GM12874 (cell line): ENCODE measurements around the gene NELFB.

Experiments used
- TF ChIP-seq, protein P1 (sequence below): IDR thresholded peaks from 2 replicates; pipeline ENCODE4 v1.5.1; 2011; ENCODE audit warnings: low read depth, mild to moderate bottlenecking, control low read depth, low read length, moderate library complexity; ENCODE audit not compliant: insufficient read depth

Gene NELFB

DNA sequence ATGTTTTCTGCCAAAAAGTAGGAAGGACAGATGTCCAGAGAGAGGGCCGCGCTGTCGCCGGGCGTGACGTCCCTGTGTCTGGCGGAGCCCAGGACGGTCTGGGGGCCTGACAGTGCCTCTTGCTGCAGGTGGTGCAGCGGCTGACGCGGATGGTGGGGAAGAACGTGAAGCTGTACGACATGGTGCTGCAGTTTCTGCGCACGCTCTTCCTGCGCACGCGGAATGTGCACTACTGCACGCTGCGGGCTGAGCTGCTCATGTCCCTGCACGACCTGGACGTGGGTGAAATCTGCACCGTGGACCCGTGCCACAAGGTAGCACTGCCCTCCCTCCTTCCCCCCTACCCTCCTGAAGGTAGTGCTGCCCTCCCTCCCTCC, 7.8 kb downstream of the NELFB start:
- TF ChIP-seq, protein P1, sequence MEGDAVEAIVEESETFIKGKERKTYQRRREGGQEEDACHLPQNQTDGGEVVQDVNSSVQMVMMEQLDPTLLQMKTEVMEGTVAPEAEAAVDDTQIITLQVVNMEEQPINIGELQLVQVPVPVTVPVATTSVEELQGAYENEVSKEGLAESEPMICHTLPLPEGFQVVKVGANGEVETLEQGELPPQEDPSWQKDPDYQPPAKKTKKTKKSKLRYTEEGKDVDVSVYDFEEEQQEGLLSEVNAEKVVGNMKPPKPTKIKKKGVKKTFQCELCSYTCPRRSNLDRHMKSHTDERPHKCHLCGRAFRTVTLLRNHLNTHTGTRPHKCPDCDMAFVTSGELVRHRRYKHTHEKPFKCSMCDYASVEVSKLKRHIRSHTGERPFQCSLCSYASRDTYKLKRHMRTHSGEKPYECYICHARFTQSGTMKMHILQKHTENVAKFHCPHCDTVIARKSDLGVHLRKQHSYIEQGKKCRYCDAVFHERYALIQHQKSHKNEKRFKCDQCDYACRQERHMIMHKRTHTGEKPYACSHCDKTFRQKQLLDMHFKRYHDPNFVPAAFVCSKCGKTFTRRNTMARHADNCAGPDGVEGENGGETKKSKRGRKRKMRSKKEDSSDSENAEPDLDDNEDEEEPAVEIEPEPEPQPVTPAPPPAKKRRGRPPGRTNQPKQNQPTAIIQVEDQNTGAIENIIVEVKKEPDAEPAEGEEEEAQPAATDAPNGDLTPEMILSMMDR: no peak

DNA sequence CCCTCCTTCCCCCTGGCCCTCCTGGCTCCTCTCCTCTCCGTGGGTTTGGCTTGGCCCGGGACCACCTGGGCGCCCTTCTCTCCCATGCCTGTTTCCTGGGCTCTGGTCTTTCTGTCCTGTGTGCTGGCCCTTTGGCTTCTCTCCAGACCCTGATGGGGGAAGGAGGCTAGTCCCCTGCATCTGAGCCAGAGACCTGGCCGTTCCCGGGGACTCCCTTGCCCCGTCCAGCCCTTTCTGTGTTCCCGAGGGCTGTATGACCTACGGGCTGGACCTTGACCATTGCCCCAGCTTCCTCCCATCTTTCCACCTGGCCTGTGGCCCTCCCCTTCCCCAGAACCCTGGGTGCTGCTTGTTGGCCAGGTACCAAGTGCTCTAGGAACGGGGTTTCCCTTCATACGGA, 8.4 kb downstream of the NELFB start:
- TF ChIP-seq, protein P1: no peak

DNA sequence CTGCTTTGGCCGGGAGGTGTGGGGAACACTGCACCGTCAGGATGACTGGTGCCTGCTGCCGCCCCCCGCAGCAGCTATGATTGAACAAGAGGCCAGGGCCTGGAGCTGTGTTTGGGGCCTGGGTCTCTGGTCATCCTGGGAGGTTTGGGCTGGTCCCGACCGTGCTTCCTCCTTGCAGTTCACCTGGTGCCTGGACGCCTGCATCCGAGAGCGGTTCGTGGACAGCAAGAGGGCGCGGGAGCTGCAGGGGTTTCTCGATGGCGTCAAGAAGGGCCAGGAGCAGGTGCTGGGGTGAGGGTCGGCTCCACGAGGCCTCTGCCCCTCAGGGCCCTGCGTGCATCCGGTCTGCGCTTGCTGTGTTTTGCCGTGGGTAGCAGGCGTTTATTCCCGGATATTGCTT, 8.9 kb downstream of the NELFB start:
- TF ChIP-seq, protein P1: no peak

DNA sequence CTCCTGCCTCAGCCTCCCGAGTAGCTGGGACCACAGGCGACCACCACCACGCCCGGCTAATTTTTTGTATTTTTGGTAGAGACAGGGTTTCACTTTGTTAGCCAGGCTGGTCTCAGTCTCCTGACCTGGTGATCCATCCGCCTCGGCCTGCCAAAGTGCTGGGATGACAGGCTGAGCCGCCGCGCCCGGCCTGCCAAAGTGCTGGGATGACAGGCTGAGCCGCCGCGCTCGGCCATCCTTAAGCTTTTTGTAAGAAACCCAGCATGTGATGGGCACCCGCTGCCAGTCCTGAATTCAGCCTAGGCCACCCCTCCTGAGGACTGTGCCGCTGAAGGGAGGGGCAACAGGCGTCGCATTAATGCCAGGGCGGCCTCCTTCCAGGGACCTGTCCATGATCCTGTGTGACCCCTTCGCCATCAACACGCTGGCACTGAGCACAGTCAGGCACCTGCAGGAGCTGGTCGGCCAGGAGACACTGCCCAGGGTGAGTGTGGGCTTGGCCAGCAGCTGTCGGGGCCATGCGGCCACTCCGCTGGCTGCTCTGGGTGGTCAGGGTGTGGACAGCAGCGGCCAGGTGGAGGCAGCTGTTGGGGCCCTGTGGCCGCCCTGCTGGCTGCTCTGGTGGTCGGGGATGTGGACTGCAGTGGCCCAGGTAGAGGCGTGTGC, 10.5 kb downstream of the NELFB start:
- TF ChIP-seq, protein P1: no peak

DNA sequence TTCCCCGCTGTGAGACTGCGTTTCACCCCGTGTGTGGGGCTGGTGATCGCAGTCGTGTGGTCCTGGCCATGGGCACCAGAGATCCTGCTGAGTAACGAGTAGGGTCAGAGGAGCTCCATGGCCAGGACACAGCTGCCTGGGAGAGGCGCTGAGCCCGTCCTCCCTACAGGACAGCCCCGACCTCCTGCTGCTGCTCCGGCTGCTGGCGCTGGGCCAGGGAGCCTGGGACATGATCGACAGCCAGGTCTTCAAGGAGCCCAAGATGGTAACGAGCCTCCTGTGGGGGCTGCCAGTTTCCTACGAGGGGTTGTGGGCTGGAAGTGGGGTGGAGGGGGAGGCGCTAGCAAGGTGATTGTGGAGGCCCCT, 11.0 kb downstream of the NELFB start:
- TF ChIP-seq, protein P1: no peak

DNA sequence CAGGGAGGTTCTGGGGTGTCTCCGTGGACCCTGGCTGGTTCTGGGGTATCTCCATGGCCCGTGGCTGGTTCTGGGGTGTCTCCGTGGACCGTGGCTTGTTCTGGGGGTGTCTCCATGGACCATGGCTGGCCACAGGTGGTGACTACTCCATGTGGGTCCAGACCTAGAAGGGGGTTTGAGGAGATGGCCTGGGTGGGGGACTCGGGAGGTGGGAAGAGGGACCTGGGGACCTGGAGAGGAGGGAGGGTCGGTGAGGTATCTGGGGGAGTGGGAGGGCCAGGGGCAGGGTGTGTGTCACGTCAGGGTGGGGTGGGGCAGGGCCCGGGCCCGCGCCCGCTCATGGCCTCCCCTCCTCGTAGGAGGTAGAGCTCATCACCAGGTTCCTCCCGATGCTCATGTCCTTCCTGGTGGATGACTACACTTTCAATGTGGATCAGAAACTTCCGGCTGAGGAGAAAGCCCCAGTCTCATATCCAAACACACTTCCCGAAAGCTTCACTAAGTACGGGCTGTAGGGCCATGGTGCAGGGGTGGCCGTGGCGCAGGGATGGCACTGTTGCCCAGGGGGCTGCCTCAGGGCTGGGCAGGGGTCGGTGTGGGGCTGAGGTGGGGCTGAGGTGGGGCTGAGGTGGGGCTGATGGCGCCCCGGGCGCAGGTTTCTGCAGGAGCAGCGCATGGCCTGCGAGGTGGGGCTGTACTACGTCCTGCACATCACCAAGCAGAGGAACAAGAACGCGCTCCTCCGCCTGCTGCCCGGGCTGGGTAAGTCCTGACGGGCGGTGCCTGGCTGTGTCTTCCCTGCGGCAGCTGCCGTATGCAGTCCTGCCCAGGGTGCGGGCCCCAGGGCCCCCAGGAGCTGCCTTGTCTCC, 11.7 kb downstream of the NELFB start:
- TF ChIP-seq, protein P1: no peak

DNA sequence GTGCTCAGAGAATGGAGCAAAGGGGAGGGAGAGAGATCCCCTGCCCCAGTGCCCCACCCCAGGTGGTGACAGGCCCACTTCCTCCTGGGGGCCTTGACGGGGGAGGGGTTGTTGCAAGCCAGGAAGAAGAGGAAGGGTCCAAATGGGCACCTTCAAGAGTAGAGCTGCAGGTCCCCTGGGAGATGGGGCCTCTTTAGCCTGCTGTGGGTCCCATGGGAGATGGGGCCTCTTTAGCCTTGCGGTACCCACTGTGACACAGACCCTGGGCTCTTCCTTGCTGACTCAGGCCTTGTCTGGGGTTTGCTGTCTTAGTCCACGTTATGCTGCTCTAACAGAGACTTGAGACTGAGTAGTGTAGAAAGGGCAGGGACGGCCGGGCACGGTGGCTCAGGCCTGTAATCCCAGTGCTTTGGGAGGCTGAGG, 12.8 kb downstream of the NELFB start:
- TF ChIP-seq, protein P1: no peak
